Naive thymus-derived CD8-positive, alpha-beta T cell (primary cell): Measurements from ENCODE around the gene NAA35. TPM values are rescaled to one million over a fixed set of nuclear protein-coding genes. Genes with fewer than 3 reads are reported as not detected.

Experiments
- ATAC-seq, 2 donors: fragments of 150-1000 bp; cut with Tn5 transposase in 1 of 2; sonication (Bioruptor Pico), chemical (Tn5 transposase) in 1 of 2; 1 replicate in 1 of 2; 2 replicates in 1 of 2; pipeline ENCODE4 v1.10.0; 2021; ENCODE audit warnings: mild to moderate bottlenecking in 2 of 2, moderate library complexity in 2 of 2
- POLR2A ChIA-PET: fragments of 350-600 bp; sonication (Branson Sonifier 250); formaldehyde crosslinking; loops from one replicate; lab custom pipeline; 2021; ENCODE audit warnings: antibody characterized with exemption; lab: Charles Lee
- DNase-seq, 10 donors: peaks; one replicate each; pipeline versions ENCODE4 v3.0.0 to v3.0.0-alpha.2; 2020 to 2022
- H3K27ac Mint-ChIP-seq, 10 donors: one replicate each; pipeline ENCODE4 v1.8.0; 2020 to 2022; ENCODE audit warnings: mild to moderate bottlenecking in 10 of 10, mixed read lengths in 10 of 10, moderate library complexity in 4 of 10, inconsistent platforms in 1 of 10
- H3K27me3 Mint-ChIP-seq, 5 donors: one replicate each; pipeline ENCODE4 v1.8.0; 2021 to 2022; ENCODE audit warnings: mixed read lengths in 5 of 5
- H3K36me3 Mint-ChIP-seq, 3 donors: one replicate each; pipeline ENCODE4 v1.8.0; 2020 to 2022; ENCODE audit warnings: mixed read lengths in 3 of 3, mild to moderate bottlenecking in 2 of 3, inconsistent platforms in 1 of 3
- H3K4me1 Mint-ChIP-seq, 4 donors: one replicate each; pipeline ENCODE4 v1.8.0; 2021 to 2022; ENCODE audit warnings: mixed read lengths in 4 of 4
- H3K4me3 Mint-ChIP-seq, 10 donors: one replicate each; pipeline ENCODE4 v1.8.0; 2020 to 2022; ENCODE audit warnings: mild to moderate bottlenecking in 10 of 10, mixed read lengths in 10 of 10, moderate library complexity in 6 of 10, inconsistent platforms in 1 of 10
- H3K9me3 Mint-ChIP-seq, 9 donors: one replicate each; pipeline ENCODE4 v1.8.0; 2020 to 2022; ENCODE audit warnings: mixed read lengths in 9 of 9, mild to moderate bottlenecking in 3 of 9, inconsistent platforms in 1 of 9, moderate library complexity in 1 of 9
- polyA plus RNA-seq, 3 donors: library from polyadenylated mRNA; unstranded; fragments of 300-500 nt; fragmentation: Illumina TruSeq; gene quantifications; one replicate each; pipeline ENCODE4 v1.2.3, GENCODE V29; 2021
- total RNA-seq, 8 experiments: library from RNA in 2 of 8; stranded (reverse) in 2 of 8; gene quantifications; one replicate each; pipeline ENCODE4 v1.2.3 and lab custom pipeline; 2021 to 2026

NAA35 gene
- total and polyA plus RNA-seq, 5 experiments from 2014 or later = 15.0 to 32.3 (median 16.3) TPM

- no peak for DNase-seq
- no peaks in the 10 kb centered on the region for H3K36me3 Mint-ChIP-seq
- H3K9me3 Mint-ChIP-seq = peaks cover 0 to 2% (median 0%) of the 10 kb centered on the region in 9 donors
- H3K27me3 Mint-ChIP-seq = peaks cover 0 to 7% (median 0%) of the 10 kb centered on the region in 5 donors
- H3K4me3 Mint-ChIP-seq = no peak overlapping the region
- no peak for ATAC-seq
- no peaks in the 10 kb centered on the region for H3K4me1 Mint-ChIP-seq
- POLR2A ChIA-PET = no interaction called here
- no peak overlapping the region for H3K27ac Mint-ChIP-seq
These were observed 111.9 kb downstream of the NAA35 start for GRCh38 chr9:86052556-86053468.

DNA sequence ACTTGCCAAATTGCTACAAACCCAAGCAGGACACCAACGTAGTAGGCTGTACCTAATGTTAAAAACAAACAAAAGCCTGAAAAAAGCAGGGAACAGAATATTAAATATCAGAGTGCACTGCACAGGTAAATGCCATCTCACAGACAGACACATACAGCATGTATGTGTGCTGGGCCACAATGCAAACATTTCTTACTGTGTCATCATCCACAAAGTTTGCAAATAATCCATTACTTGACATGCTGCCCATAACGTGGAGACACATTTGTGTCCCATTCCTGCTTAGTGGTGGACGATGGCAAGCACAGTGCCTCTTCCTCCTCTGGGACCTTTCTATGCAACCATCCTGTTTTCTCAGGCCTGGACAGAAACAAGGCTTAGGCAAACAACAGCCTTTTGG is 113.7 kb downstream of the NAA35 start:
- no peak overlapping the region for H3K27ac Mint-ChIP-seq
- POLR2A ChIA-PET = no interaction called here
- no peaks in the 10 kb centered on the region for H3K9me3 Mint-ChIP-seq
- no peak for DNase-seq
- no peak overlapping the region for H3K4me3 Mint-ChIP-seq
- H3K4me1 Mint-ChIP-seq = no peaks in the 10 kb centered on the region
- ATAC-seq = no peak
- H3K27me3 Mint-ChIP-seq = peaks cover 0 to 13% (median 3%) of the 10 kb centered on the region in 5 donors
- no peaks in the 10 kb centered on the region for H3K36me3 Mint-ChIP-seq

GRCh38 chr9:86057491-86057890 is 116.5 kb downstream of the NAA35 start:
- no peaks in the 10 kb centered on the region for H3K9me3 Mint-ChIP-seq
- no peak overlapping the region for H3K4me3 Mint-ChIP-seq
- H3K4me1 Mint-ChIP-seq = no peaks in the 10 kb centered on the region
- ATAC-seq (no peak), DNase-seq (no peak)
- POLR2A ChIA-PET = interaction anchor here (0.7 kb wide), 1 partner anchor 41 kb away, joined by 3 read pairs; no protein-coding TSS in a partner anchor
- no peaks in the 10 kb centered on the region for H3K36me3 Mint-ChIP-seq
- no peak overlapping the region for H3K27ac Mint-ChIP-seq
- H3K27me3 Mint-ChIP-seq = peaks cover 0 to 16% (median 3%) of the 10 kb centered on the region in 5 donors

GRCh38 chr9:86061972-86062739 is 121.2 kb downstream of the NAA35 start:
- no peaks in the 10 kb centered on the region for H3K36me3 Mint-ChIP-seq
- no peak overlapping the region for H3K27ac Mint-ChIP-seq
- no peaks in the 10 kb centered on the region for H3K9me3 Mint-ChIP-seq
- no peak for DNase-seq
- H3K4me1 Mint-ChIP-seq = peaks cover 0 to 4% (median 0%) of the 10 kb centered on the region in 4 donors
- peaks cover 0 to 9% (median 7%) of the 10 kb centered on the region in 5 donors for H3K27me3 Mint-ChIP-seq
- no peak for ATAC-seq
- POLR2A ChIA-PET = no interaction called here
- no peak overlapping the region for H3K4me3 Mint-ChIP-seq

GRCh38 chr9:86062845-86063693 is 122.1 kb downstream of the NAA35 start:
- peaks cover 0 to 9% (median 7%) of the 10 kb centered on the region in 5 donors for H3K27me3 Mint-ChIP-seq
- ATAC-seq = no peak
- no peak for DNase-seq
- POLR2A ChIA-PET = no interaction called here
- H3K4me1 Mint-ChIP-seq = peaks cover 0 to 4% (median 0%) of the 10 kb centered on the region in 4 donors
- H3K27ac Mint-ChIP-seq = no peak overlapping the region
- no peak overlapping the region for H3K4me3 Mint-ChIP-seq
- no peaks in the 10 kb centered on the region for H3K9me3 Mint-ChIP-seq
- no peaks in the 10 kb centered on the region for H3K36me3 Mint-ChIP-seq

DNA sequence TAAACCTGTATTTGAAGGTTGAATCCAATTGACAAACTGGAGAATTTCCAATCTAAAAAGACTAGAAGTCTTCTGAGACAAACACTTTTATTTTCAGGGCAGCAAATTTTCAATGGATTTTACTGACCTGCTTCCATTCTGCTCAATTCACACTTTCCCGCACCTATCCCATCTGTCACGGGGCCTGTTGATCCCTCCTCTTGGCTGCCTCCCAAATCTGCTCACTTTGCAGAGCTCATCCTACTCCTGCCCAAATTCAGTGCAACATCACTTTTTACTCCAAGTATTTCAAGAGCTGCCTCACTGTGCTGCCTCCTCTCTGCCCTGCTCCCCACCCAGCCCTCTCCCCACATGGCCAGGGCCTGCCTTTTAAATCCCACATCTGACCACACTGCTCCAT is 123.3 kb downstream of the NAA35 start:
- no peak overlapping the region for H3K27ac Mint-ChIP-seq
- ATAC-seq = no peak
- H3K4me3 Mint-ChIP-seq = no peak overlapping the region
- no peaks in the 10 kb centered on the region for H3K9me3 Mint-ChIP-seq
- POLR2A ChIA-PET = no interaction called here
- no peaks in the 10 kb centered on the region for H3K36me3 Mint-ChIP-seq
- peaks cover 0 to 4% (median 0%) of the 10 kb centered on the region in 4 donors for H3K4me1 Mint-ChIP-seq
- H3K27me3 Mint-ChIP-seq = peaks cover 0 to 6% (median 3%) of the 10 kb centered on the region in 5 donors
- no peak for DNase-seq

DNA sequence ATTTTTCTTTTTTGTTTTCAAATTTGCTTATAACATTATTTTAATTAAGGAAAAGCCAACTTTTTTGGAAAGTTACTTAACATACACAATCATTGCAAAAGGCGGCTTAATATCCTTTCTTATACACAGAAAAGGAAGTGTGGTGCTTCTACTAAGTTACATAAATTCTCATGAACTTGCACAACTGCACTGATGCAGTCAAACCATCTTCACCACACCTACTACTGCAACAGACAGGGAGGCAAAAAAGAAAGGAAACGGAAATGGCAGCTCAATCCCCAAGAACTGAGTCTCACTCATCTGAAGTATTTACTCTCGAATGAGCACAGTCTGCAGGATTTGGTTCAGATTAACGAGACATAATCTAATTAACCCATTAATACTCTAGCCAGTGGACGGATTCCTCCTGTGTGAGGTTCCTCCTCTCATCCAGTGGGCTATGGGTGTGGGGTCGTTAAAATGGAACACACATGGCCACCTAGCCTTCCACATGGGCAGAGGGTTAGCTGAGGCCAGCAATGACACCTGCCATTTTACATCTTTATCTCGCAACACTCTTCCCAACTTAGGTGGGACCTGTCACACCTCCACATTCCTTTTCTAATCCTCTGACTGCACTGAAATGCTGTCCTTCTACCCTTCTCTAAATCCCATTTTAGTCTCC is 128.4 kb downstream of the NAA35 start:
- Mint-ChIP-seq H3K27me3 (peaks cover 0 to 6% (median 0%) of the 10 kb centered on the region in 5 donors), H3K36me3 (no peaks in the 10 kb centered on the region), H3K9me3 (no peaks in the 10 kb centered on the region), H3K27ac (no peak overlapping the region), H3K4me3 (no peak overlapping the region), H3K4me1 (peaks cover 0 to 3% (median 0%) of the 10 kb centered on the region in 4 donors)
- no peak for DNase-seq
- POLR2A ChIA-PET = no interaction called here
- no peak for ATAC-seq

Other genes starting within 250 kb of the NAA35 start
- 10 to 100 TPM; 65.9 to 67.8 TPM for gene AGTPBP1, start 199.2 kb upstream of the NAA35 start, total RNA-seq
- gene AGTPBP1, start 199.2 kb upstream of the NAA35 start, polyA plus RNA-seq = 10 to 100 TPM; 24.8 to 46.3 (median 25.0) TPM
- 1 to 10 TPM in 1 of 2 experiments, under 1 TPM in 1; 0.75 to 1.5 TPM for gene GOLM1, start 158.4 kb downstream of the NAA35 start, total RNA-seq
- gene GOLM1, start 158.4 kb downstream of the NAA35 start, polyA plus RNA-seq = 1 to 10 TPM in 2 of 3 donors, under 1 TPM in 1; 0.83 to 1.2 (median 1.1) TPM